GM12878 (cell line): ENCODE measurements around the gene FAM210A. TPM values are rescaled to one million over a fixed set of nuclear protein-coding genes. Genes with fewer than 3 reads are reported as not detected.

Experiments used
- ATAC-seq: fragments of 200-7000 bp; cut with Tn5 transposase; 3 replicates; pipeline ENCODE4 v1.9.1; 2020; ENCODE audit warnings: mild to moderate bottlenecking, moderate library complexity
- BruUV-seq: library from RNA; stranded (reverse); fragments of 400-500 nt; replicated peaks from 2 replicates; lab custom pipeline; 2021; lab: Mats Ljungman, UMichigan
- CTCF ChIA-PET: fragments of 300-600 bp; sonication (Branson Sonifier 250); formaldehyde crosslinking; extraction: SDS; loops from one replicate; lab custom pipeline; 2021; ENCODE audit warnings: inconsistent platforms; lab: Yijun Ruan, JAX
- POLR2A ChIA-PET: fragments of 350-600 bp; formaldehyde crosslinking; extraction: SDS; loops from one replicate; lab custom pipeline; 2021; ENCODE audit warnings: inconsistent platforms; lab: Charles Lee
- RAD21 ChIA-PET: fragments of 300-600 bp; sonication (Branson Sonifier 250); formaldehyde crosslinking; loops from one replicate; lab custom pipeline; 2023; ENCODE audit warnings: antibody characterized with exemption; ENCODE audit not compliant: unreplicated experiment; lab: Charles Lee
- SMC1A ChIA-PET: fragments of 300-600 bp; sonication (Branson Sonifier 250); formaldehyde crosslinking; loops from one replicate; lab custom pipeline; 2023; ENCODE audit not compliant: unreplicated experiment, uncharacterized antibody; lab: Charles Lee
- DNase-seq: peaks from one replicate; pipeline ENCODE4 v3.0.0-alpha.2; 2011; ENCODE audit warnings: low read depth, low spot score
- FAIRE-seq: peaks from 3 replicates; lab custom pipeline; 2011; peaks lifted over from hg19 to GRCh38; lab: Jason Lieb, UNC
- H2AFZ ChIP-seq: 2 replicates; pipeline ENCODE4 v1.6.0; 2011; ENCODE audit warnings: low read depth, low read length, control low read depth; ENCODE audit not compliant: control insufficient read depth
- H3K27ac ChIP-seq: 2 replicates; pipeline ENCODE4 v1.5.1; 2011; ENCODE audit warnings: control low read depth; ENCODE audit not compliant: control insufficient read depth, insufficient read depth
- H3K27me3 ChIP-seq, 2 experiments: replicated peaks in 1 of 2; 2 replicates each; pipeline versions ENCODE4 v1.6.0 to v1.6.1; 2011; ENCODE audit warnings: low read length in 1 of 2; ENCODE audit not compliant: control insufficient read depth in 2 of 2, insufficient read depth in 2 of 2
- H3K36me3 ChIP-seq, 2 experiments: 2 replicates each; pipeline ENCODE4 v1.5.1; 2011; ENCODE audit warnings: low read length in 1 of 2; ENCODE audit not compliant: control insufficient read depth in 2 of 2, insufficient read depth in 2 of 2
- H3K4me1 ChIP-seq: 2 replicates; pipeline ENCODE4 v1.6.1; 2011; ENCODE audit warnings: mild to moderate bottlenecking, low read length, moderate library complexity, mixed read lengths; ENCODE audit not compliant: control insufficient read depth, insufficient read depth
- H3K4me2 ChIP-seq: 2 replicates; pipeline ENCODE4 v1.6.0; 2011; ENCODE audit warnings: control low read depth; ENCODE audit not compliant: control insufficient read depth, insufficient read depth
- H3K4me3 ChIP-seq: fragments of 200-600 bp; sonication (generic); 2 replicates; pipeline ENCODE4 v1.5.1; 2016
- H3K79me2 ChIP-seq: 2 replicates; pipeline ENCODE4 v1.6.0; 2011; ENCODE audit warnings: low read length; ENCODE audit not compliant: control insufficient read depth, insufficient read depth
- H3K9ac ChIP-seq: 2 replicates; pipeline ENCODE4 v1.8.0; 2011; ENCODE audit warnings: low read length, control low read depth, mixed read lengths; ENCODE audit not compliant: control insufficient read depth, insufficient read depth
- H3K9me3 ChIP-seq: replicated peaks from 3 replicates; pipeline ENCODE4 v1.5.1; 2011; ENCODE audit warnings: mild to moderate bottlenecking, low read length; ENCODE audit not compliant: control insufficient read depth, insufficient read depth
- H4K20me1 ChIP-seq: 2 replicates; pipeline ENCODE4 v1.6.0; 2011; ENCODE audit not compliant: control insufficient read depth, insufficient read depth
- ATF2 ChIP-seq: IDR thresholded peaks from 2 replicates; pipeline ENCODE4 v1.6.1; 2012; ENCODE audit warnings: low read length, inconsistent platforms
- BCL11A ChIP-seq: IDR thresholded peaks from 2 replicates; pipeline ENCODE4 v1.6.1; 2011; ENCODE audit warnings: low read depth, low read length
- CBX3 ChIP-seq: fragments of 200-600 bp; sonication (generic); IDR thresholded peaks from 2 replicates; pipeline ENCODE4 v1.6.1; 2016; ENCODE audit warnings: low read depth, borderline replicate concordance
- CTCF ChIP-seq, 3 experiments: IDR thresholded peaks in 2 of 3; conservative IDR thresholded peaks in 1 of 3; 2 replicates each; pipeline ENCODE4 v1.5.1; 2011; ENCODE audit warnings: low read depth in 3 of 3, low read length in 3 of 3, mild to moderate bottlenecking in 3 of 3, control low read depth in 2 of 3, moderate library complexity in 2 of 3, inconsistent platforms in 1 of 3, mixed read lengths in 1 of 3; ENCODE audit not compliant: control insufficient read depth in 2 of 3, insufficient read depth in 1 of 3; ENCODE audit errors: extremely low read depth in 1 of 3
- ELK1 ChIP-seq: IDR thresholded peaks from 2 replicates; pipeline ENCODE4 v1.6.1; 2012; ENCODE audit warnings: low read depth, low read length, improper control_type of control experiment
- FOXK2 ChIP-seq: fragments of 450-650 bp; IDR thresholded peaks from 2 replicates; pipeline ENCODE4 v1.6.1; 2017; ENCODE audit warnings: mild to moderate bottlenecking, moderate library complexity
- IKZF2 ChIP-seq, 2 experiments: fragments of 450-650 bp; IDR thresholded peaks; 2 replicates each; pipeline ENCODE4 v1.6.1; 2017; ENCODE audit warnings: mild to moderate bottlenecking in 2 of 2, moderate library complexity in 2 of 2
- MTA3 ChIP-seq: IDR thresholded peaks from 2 replicates; pipeline ENCODE4 v1.6.1; 2012; ENCODE audit warnings: low read length, inconsistent platforms, borderline replicate concordance
- NKRF ChIP-seq: fragments of 450-650 bp; conservative IDR thresholded peaks from 2 replicates; pipeline ENCODE4 v1.6.1; 2017; ENCODE audit warnings: mild to moderate bottlenecking, moderate library complexity
- NR2F1 ChIP-seq: fragments of 450-650 bp; conservative IDR thresholded peaks from 2 replicates; pipeline ENCODE4 v1.6.1; 2017; ENCODE audit warnings: mild to moderate bottlenecking
- PML ChIP-seq: IDR thresholded peaks from 2 replicates; pipeline ENCODE4 v1.6.1; 2012; ENCODE audit warnings: low read length, inconsistent platforms
- SIX5 ChIP-seq: IDR thresholded peaks from 2 replicates; pipeline ENCODE4 v1.6.1; 2011; ENCODE audit warnings: mild to moderate bottlenecking, low read depth, low read length, moderate library complexity; ENCODE audit not compliant: severe bottlenecking
- SPI1 ChIP-seq: IDR thresholded peaks from 2 replicates; pipeline ENCODE4 v1.6.1; 2011; ENCODE audit warnings: low read depth, mild to moderate bottlenecking, low read length, moderate library complexity, borderline replicate concordance; ENCODE audit not compliant: insufficient read depth
- TCF7 ChIP-seq: IDR thresholded peaks from 2 replicates; pipeline ENCODE4 v1.6.1; 2014; ENCODE audit warnings: antibody characterized with exemption, borderline replicate concordance
- USF1 ChIP-seq: IDR thresholded peaks from 2 replicates; pipeline ENCODE4 v1.6.1; 2011; ENCODE audit warnings: borderline replicate concordance, low read depth, mild to moderate bottlenecking, moderate library complexity, mixed read lengths, low read length; ENCODE audit not compliant: insufficient read depth; ENCODE audit errors: extremely low read length
- YY1 ChIP-seq: IDR thresholded peaks from 2 replicates; pipeline ENCODE4 v1.6.1; 2011; ENCODE audit warnings: low read depth, mild to moderate bottlenecking, low read length
- ZZZ3 ChIP-seq: IDR thresholded peaks from 2 replicates; pipeline ENCODE4 v1.6.1; 2011; ENCODE audit warnings: low read depth; ENCODE audit not compliant: control insufficient read depth, insufficient read length
- WGBS: methylation state at CpG from one replicate; pipeline ENCODE4 v1.1.6; 2016; ENCODE audit warnings: low lambda C conversion rate; ENCODE audit not compliant: insufficient replicate concordance, insufficient coverage; ENCODE audit errors: missing lambda C conversion rate; 5-methylcytosine and 5-hydroxymethylcytosine counted together
- in situ Hi-C: fragments of 300-500 bp; cut with MboI; formaldehyde crosslinking; loops from 9 replicates; pipeline ENCODE4 v1.14.3; 2018; ENCODE audit warnings: mixed read lengths
- intact Hi-C: fragments of 100-400 bp; cut with micrococcal nuclease; formaldehyde crosslinking; loops from one replicate; pipeline ENCODE4 v1.14.2; 2022; ENCODE audit not compliant: unreplicated experiment
- polyA plus RNA-seq, 11 experiments: library from polyadenylated mRNA; depleted of rRNA in 4 of 11; unstranded in 6 of 11; stranded (reverse) in 5 of 11; fragments of >200 nt; fragmentation: Nextera tagmentation in 4 of 11; fragmentation: Illumina TruSeq in 1 of 11; extraction: Ambion mirVana in 4 of 11; extraction: Trizol in 1 of 11; gene quantifications; 1 replicate in 1 of 11; 2 replicates in 10 of 11; pipeline versions ENCODE4 v1.2.1 to v1.2.3, GENCODE V29; 2011 to 2016; ENCODE audit warnings: inconsistent platforms in 2 of 11, missing spikeins in 2 of 11, low read depth in 1 of 11
- total RNA-seq, 4 experiments: library from RNA; depleted of rRNA in 3 of 4; stranded (reverse); fragments of >200 nt in 3 of 4; fragmentation: Illumina TruSeq in 1 of 4; extraction: Trizol in 1 of 4; gene quantifications; 2 replicates each; pipeline versions ENCODE4 v1.2.1 to v1.2.3, GENCODE V29; 2013 to 2021

Gene FAM210A
- total and polyA plus RNA-seq, 10 of the 15 experiments (the other 5 are each of a cell fraction or from before 2014, with no cell fraction given) = 10.3 to 56.3 (median 17.7) TPM

GRCh38 chr18:13726972-13727331 lies 594 bp upstream of the FAM210A start:
- no peaks in the 10 kb centered on the region; the same call in 2 of the 3 replicates for H3K9me3 ChIP-seq
- peaks cover 5% of the 10 kb centered on the region for H3K4me1 ChIP-seq
- ChIA-PET RAD21 (interaction anchor here (1.0 to 2.5 kb wide), 4 partner anchors 113 to 169 kb away, joined by 4 to 9 read pairs (median 4); no protein-coding TSS in a partner anchor), POLR2A (interaction anchor here (1.0 to 1.3 kb wide), 2 partner anchors 141 to 149 kb away, joined by 3 to 4 read pairs; no protein-coding TSS in a partner anchor), SMC1A (interaction anchor here (0.6 to 2.5 kb wide), 7 partner anchors 18 to 511 kb away, joined by 3 to 14 read pairs (median 3); no protein-coding TSS in a partner anchor), CTCF (interaction anchor here (0.8 to 1.9 kb wide), 6 partner anchors 9 to 171 kb away, joined by 3 to 5 read pairs (median 4); no protein-coding TSS in a partner anchor)
- peak overlapping the region; percentile 77 for H3K9ac ChIP-seq
- no peak for DNase-seq
- intact Hi-C loops = loop anchor here (5.0 kb wide), 2 partner anchors 120 to 165 kb away; no protein-coding TSS in a partner anchor
- peaks cover 89% of the 10 kb centered on the region for H3K79me2 ChIP-seq
- WGBS = under 1% methylated on average over 30 of the region's 30 CpGs
- H4K20me1 ChIP-seq = no peaks in the 10 kb centered on the region
- no peaks in the 10 kb centered on the region for H3K27me3 ChIP-seq
- BruUV-seq = no TSS peak
- H3K27ac ChIP-seq = peak overlapping the region; percentile 84
- peak; percentile 45 for ATAC-seq
- H3K4me2 ChIP-seq = peak overlapping the region; percentile 89
- FAIRE-seq = no peak
- H2AFZ ChIP-seq = peak overlapping the region; percentile 93
- peak overlapping the region; percentile 87 for H3K4me3 ChIP-seq
- H3K36me3 ChIP-seq = no peaks in the 10 kb centered on the region
- in situ Hi-C loops = no loop called here
- TF ChIP-seq MTA3 = no peak
- no peak for TF ChIP-seq ATF2
- no peak for TF ChIP-seq ELK1
- TF ChIP-seq TCF7 = no peak
- no peak for TF ChIP-seq PML
- TF ChIP-seq ZZZ3 = no peak
- no peak for TF ChIP-seq YY1
- no peak for TF ChIP-seq NR2F1
- TF ChIP-seq USF1 = no peak
- no peak for TF ChIP-seq CTCF (IDR thresholded peaks at IDR 0.05 in 2 of 3, conservative IDR thresholded peaks at IDR 0.05 in 1 of 3; ENCODE audit: control insufficient read depth in 2 of 3, extremely low read depth in 1 of 3, insufficient read depth in 1 of 3, low read depth in 3 of 3, low read length in 3 of 3)
- no peak for TF ChIP-seq SPI1
- TF ChIP-seq NKRF = no peak
- no peak for TF ChIP-seq CBX3
- TF ChIP-seq IKZF2 (IDR thresholded peaks at IDR 0.05) = no peak
- no peak for TF ChIP-seq FOXK2
- TF ChIP-seq BCL11A = no peak
- TF ChIP-seq SIX5 = no peak
